Middle frontal gyrus (tissue), 1 donor: Measurements from ENCODE around the gene ANTXR1.

ENCODE experiments used
- DNase-seq: peaks from one replicate; pipeline ENCODE4 v3.0.0-alpha.2; 2015; ENCODE audit warnings: low spot score; ENCODE audit errors: extremely low spot score

The ANTXR1 gene

DNA sequence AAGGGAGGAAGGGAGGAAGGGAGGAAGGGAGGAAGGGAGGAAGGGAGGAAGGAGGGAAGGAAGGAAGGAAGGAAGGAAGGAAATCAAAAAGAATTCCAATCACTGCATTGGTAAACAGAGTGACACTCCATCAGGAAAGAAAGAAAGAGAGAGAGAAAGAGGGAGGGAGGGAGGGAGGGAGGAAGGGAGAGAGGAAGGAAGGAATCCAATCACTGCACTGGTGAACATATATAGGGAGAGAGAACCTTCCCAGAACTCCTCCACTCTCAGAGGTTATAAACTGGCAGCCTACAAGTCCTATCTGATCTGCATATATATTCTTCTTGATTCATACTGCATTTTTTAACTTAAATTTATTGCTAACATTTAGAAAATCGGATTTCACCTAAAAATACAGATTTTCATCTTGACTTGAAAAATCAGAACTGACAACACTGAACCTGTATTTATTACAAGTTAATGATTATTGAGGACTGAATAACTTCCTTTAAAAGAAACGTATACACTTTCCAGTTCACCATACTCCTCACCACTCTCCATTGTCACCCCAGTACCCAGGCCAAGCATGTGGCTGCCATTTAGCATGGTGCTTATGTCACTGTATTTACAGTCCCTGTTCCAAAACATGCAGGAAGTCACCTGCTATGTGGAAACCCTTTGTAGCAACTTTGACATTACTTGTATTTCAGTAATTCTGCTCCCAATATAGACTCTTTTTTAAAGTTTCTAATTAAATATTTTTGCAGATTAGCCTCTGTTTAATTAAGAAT, 83.5 kb downstream of the ANTXR1 start:
- no peak for DNase-seq

DNA sequence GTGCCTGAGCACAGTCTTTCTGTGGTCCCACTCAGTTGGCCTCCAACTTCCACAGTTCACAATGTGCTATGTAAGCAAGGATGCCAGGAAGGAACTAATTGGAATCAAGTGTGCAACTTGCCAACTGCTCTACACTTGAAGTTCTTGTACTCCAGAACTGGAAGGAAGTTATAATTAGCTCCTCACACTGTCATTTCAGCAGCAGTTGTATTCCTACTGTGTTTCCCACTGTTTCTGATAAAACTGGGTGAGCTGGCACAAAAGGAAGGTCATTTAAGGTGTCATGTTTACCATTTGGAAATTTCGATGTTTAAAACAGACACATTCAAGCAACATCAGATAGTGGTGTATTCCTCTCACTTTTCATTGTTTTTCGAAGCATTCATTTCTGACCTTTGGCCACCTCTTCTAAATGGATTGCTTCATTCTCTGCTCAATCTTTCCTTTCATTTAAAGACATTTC, 84.2 kb downstream of the ANTXR1 start:
- peak; percentile 20 for DNase-seq

- no peak for DNase-seq
These were observed 85.1 kb downstream of the ANTXR1 start for GRCh38 chr2:69097891-69098655.

GRCh38 chr2:69099541-69099940, 86.6 kb downstream of the ANTXR1 start:
- DNase-seq = no peak

GRCh38 chr2:69100220-69100723, 87.3 kb downstream of the ANTXR1 start:
- peak; percentile 41 for DNase-seq

DNA sequence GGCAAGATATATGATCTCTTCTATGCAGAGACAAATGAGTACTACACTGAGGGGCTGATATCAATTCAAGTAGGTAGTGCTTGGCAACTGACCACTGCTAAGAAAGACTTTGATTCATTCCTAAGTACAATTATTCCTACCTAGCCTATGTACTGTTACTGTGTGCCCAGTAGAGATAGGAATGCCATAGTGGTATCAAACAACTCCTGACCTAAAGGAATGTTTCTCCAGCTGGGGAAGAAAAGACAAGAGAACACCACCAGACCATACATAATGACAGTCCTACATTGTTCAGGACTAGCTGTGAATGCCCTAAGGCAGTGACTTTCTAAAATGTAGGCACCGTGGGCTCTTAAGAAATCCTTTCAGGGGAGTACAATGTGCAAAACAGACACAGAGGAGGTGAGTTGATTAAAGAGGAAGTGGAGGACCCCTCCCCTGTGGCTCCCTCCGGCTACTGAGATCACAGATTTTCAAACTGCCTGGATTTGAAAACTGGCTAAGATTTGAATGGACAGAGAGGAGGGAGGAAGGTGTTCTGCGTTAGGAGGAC, 89.1 kb downstream of the ANTXR1 start:
- no peak for DNase-seq

GRCh38 chr2:69103419-69103818, 90.4 kb downstream of the ANTXR1 start:
- no peak for DNase-seq

DNA sequence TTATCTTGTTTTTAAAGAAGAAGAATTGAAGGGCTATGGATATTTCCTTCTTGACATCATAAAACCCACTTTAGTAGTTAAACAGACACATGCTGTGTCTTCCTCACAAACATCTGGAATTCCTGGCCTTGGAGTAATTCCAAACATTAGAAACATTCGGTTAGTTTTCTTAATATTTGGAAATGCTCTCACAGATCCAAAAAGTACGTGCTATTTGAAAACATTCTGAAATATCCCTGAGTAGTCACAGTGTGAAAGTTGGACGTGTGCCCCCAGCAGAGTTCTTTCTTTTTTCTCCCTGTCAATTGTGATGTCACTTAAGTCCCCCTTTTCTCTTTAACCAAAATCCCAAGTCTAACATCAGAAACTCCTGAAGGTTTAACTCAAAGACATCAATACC, 91.3 kb downstream of the ANTXR1 start:
- DNase-seq = no peak

- no peak for DNase-seq
These were observed 96.3 kb downstream of the ANTXR1 start for GRCh38 chr2:69109255-69109654.

- no peak for DNase-seq
These were observed 98.1 kb downstream of the ANTXR1 start for GRCh38 chr2:69111076-69111475.

- no peak for DNase-seq
These were observed 100.6 kb downstream of the ANTXR1 start for GRCh38 chr2:69113627-69114026.

DNA sequence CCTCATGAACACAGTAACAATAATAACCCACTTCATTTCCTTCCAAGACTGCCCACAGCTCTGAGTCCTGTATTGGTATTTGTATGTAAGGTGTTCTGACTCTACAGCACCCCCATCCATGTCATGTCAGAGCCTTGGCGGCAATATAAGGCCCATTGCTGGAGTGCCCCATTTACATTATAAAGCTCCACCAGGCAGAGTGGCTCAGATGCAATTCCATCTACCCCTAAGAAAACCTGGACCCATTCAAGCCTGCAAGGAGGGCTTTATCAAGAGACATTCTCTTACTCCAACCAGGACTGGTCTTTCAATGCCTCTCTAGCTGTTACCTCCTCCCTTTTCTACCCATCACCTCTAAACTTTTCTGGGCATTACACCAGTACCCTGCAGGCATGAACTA, 101.6 kb downstream of the ANTXR1 start:
- DNase-seq = no peak

- no peak for DNase-seq
These were observed 103.5 kb downstream of the ANTXR1 start for GRCh38 chr2:69116438-69116837.

- DNase-seq = no peak
These were observed 105.6 kb downstream of the ANTXR1 start for GRCh38 chr2:69118609-69119008.

GRCh38 chr2:69119104-69119894, 106.3 kb downstream of the ANTXR1 start:
- no peak for DNase-seq

GRCh38 chr2:69122271-69122670, 109.3 kb downstream of the ANTXR1 start:
- no peak for DNase-seq

GRCh38 chr2:69123182-69123581, 110.2 kb downstream of the ANTXR1 start:
- DNase-seq = no peak

DNA sequence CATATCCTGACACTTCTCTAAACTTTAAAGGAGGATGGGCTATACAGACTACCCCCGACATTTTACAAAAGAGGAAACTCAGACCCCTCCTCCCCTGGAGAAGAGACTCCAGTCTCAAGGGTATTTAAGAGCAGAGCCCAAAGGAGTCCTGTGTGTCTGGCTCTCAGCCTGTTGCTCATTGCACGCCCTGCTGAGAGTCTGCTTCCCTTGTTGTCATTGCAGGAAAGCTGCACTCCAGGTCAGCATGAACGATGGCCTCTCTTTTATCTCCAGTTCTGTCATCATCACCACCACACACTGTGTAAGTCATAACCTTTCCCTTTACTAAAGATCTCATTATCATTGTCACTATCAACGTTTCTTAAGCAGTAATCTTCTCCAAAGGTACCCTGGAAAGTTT, 111.4 kb downstream of the ANTXR1 start:
- DNase-seq = no peak

GRCh38 chr2:69125816-69126215, 112.8 kb downstream of the ANTXR1 start:
- DNase-seq = no peak

- DNase-seq = no peak
These were observed 113.4 kb downstream of the ANTXR1 start for GRCh38 chr2:69126341-69126740.

GRCh38 chr2:69131452-69131851, 118.5 kb downstream of the ANTXR1 start:
- DNase-seq = no peak
